Skeletal muscle satellite cell (primary cell): ENCODE data around the gene CROCC2.

ENCODE experiments used
- H3K27me3 ChIP-seq: 2 replicates; pipeline ENCODE4 v1.7.0; 2013; ENCODE audit warnings: low read length; ENCODE audit not compliant: control insufficient read depth, insufficient read depth
- H3K36me3 ChIP-seq: 2 replicates; pipeline ENCODE4 v1.7.0; 2013; ENCODE audit warnings: mild to moderate bottlenecking, control low read depth, low read length; ENCODE audit not compliant: insufficient read depth
- H3K4me1 ChIP-seq: 2 replicates; pipeline ENCODE4 v1.7.0; 2013; ENCODE audit warnings: low read length; ENCODE audit not compliant: control insufficient read depth, insufficient read depth
- H3K4me2 ChIP-seq: 2 replicates; pipeline ENCODE4 v1.7.0; 2013; ENCODE audit warnings: mild to moderate bottlenecking, low read length
- H3K4me3 ChIP-seq: 2 replicates; pipeline ENCODE4 v1.7.0; 2013; ENCODE audit warnings: low read length
- H3K9ac ChIP-seq: 2 replicates; pipeline ENCODE4 v1.7.0; 2013; ENCODE audit warnings: mild to moderate bottlenecking, low read depth, low read length, moderate library complexity
- H3K9me3 ChIP-seq: replicated peaks from 2 replicates; pipeline ENCODE4 v1.7.0; 2013; ENCODE audit warnings: mild to moderate bottlenecking, control low read depth, low read length

CROCC2 gene

DNA sequence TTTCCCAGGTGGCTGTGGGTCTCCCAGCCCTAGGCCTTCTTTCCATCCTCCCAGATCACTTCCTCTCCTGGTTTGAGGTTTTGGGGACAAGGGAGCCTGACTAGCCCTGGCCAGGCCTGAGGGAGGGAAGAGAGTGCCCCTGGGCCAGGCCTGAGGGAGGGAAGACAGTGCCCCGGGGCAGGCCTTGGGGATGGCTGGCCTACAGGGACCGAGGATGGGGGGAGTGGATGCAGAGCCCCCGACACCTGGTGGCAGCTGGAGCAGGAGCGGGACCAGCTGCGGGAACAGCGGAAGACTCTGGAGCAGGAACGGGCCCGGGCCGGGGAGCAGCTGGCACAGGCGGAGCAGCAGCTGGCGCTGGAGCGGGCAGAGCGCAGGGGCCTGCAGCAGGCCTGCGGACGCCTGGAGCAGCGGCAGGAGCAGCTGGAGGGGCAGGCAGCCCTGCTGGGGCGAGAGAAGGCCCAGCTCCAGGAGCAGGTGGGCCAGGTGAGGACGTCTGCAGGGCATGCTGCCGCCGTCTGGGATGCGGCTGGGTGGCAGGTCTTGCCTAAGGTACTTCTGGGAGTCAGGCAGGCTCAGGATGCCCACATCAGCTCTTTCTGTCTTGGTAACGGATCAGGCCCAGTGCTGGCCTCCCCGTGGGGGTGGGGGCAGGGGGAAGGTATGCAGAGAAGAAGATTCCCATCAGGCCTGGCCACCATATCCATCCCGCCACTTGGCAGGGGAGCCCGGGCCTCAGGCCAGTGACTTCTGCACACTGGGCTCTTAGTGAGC lies 29.2 kb downstream of the CROCC2 start:
- no peak overlapping the region for H3K4me3 ChIP-seq
- H3K9me3 ChIP-seq, result no peaks in the 10 kb centered on the region
- H3K27me3 ChIP-seq, result peaks cover 89% of the 10 kb centered on the region
- no peak overlapping the region for H3K9ac ChIP-seq
- no peaks in the 10 kb centered on the region for H3K36me3 ChIP-seq
- no peaks in the 10 kb centered on the region for H3K4me1 ChIP-seq
- H3K4me2 ChIP-seq, result no peak overlapping the region

GRCh38 chr2:240936106-240936505 lies 30.0 kb downstream of the CROCC2 start:
- H3K27me3 ChIP-seq, result peaks cover 88% of the 10 kb centered on the region
- no peaks in the 10 kb centered on the region for H3K9me3 ChIP-seq
- H3K4me2 ChIP-seq, result no peak overlapping the region
- H3K4me3 ChIP-seq, result no peak overlapping the region
- no peak overlapping the region for H3K9ac ChIP-seq
- H3K36me3 ChIP-seq, result no peaks in the 10 kb centered on the region
- no peaks in the 10 kb centered on the region for H3K4me1 ChIP-seq

- Histone ChIP-seq H3K9ac (no peak overlapping the region), H3K36me3 (no peaks in the 10 kb centered on the region), H3K4me1 (peaks cover 7% of the 10 kb centered on the region), H3K27me3 (peaks cover 22% of the 10 kb centered on the region), H3K9me3 (no peaks in the 10 kb centered on the region), H3K4me3 (no peak overlapping the region), H3K4me2 (no peak overlapping the region)
Observed at GRCh38 chr2:240946046-240946445, 39.9 kb downstream of the CROCC2 start.

DNA sequence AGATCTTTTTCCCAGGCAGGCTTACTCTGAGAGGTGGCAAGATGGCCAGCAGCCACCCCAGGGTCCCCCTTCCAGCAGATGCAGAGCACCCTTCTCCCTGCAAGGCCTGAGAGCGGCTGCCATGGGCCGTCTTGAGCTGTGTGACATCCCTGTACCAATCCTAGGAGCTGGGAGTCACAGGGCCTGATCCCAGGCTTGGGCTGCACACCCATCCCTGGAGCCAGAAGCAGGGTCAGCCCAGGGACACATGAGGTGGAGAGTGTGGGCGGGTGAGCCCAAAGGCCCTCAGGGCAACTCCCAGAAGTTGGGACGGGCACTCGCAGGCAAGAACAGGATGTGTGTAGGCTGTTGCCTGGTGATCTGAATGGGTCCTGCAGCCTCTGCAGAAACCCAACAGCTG lies 40.5 kb downstream of the CROCC2 start:
- H3K36me3 ChIP-seq, result no peaks in the 10 kb centered on the region
- H3K9ac ChIP-seq, result no peak overlapping the region
- peaks cover 7% of the 10 kb centered on the region for H3K4me1 ChIP-seq
- H3K9me3 ChIP-seq, result no peaks in the 10 kb centered on the region
- no peak overlapping the region for H3K4me2 ChIP-seq
- peaks cover 19% of the 10 kb centered on the region for H3K27me3 ChIP-seq
- H3K4me3 ChIP-seq, result no peak overlapping the region

GRCh38 chr2:240947176-240947575 lies 41.0 kb downstream of the CROCC2 start:
- H3K36me3 ChIP-seq, result no peaks in the 10 kb centered on the region
- H3K27me3 ChIP-seq, result peaks cover 20% of the 10 kb centered on the region
- H3K9me3 ChIP-seq, result no peaks in the 10 kb centered on the region
- no peak overlapping the region for H3K4me3 ChIP-seq
- no peak overlapping the region for H3K4me2 ChIP-seq
- no peak overlapping the region for H3K9ac ChIP-seq
- peaks cover 7% of the 10 kb centered on the region for H3K4me1 ChIP-seq

DNA sequence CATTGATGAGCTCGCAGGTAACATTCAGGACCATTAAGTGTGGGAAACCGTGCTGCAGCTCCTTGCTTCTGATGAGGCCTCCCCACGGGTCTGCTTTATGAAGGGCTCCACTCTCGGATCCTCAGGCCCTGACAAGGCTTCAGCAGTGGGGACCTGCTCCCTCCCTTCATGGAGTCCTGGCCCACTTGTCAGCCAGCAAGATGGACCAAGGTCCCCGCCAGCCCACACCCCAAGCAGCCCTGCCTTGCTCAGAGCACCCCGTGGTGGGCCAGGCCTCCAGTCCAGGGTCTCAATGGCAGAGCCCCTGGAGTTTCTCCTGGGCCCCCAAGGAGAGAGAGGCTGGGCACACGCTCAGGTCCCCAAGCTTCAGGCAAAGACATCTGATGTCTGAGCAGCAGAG lies 41.5 kb downstream of the CROCC2 start:
- Histone ChIP-seq H3K4me2 (no peak overlapping the region), H3K36me3 (no peaks in the 10 kb centered on the region), H3K9ac (no peak overlapping the region), H3K4me3 (no peak overlapping the region), H3K4me1 (peaks cover 7% of the 10 kb centered on the region), H3K27me3 (peaks cover 21% of the 10 kb centered on the region), H3K9me3 (no peaks in the 10 kb centered on the region)

GRCh38 chr2:240948086-240948485 lies 42.0 kb downstream of the CROCC2 start:
- Histone ChIP-seq H3K9ac (no peak overlapping the region), H3K4me3 (no peak overlapping the region), H3K4me2 (no peak overlapping the region), H3K4me1 (peaks cover 7% of the 10 kb centered on the region), H3K36me3 (no peaks in the 10 kb centered on the region), H3K27me3 (peaks cover 22% of the 10 kb centered on the region), H3K9me3 (no peaks in the 10 kb centered on the region)

GRCh38 chr2:240948905-240949790 lies 43.0 kb downstream of the CROCC2 start:
- Histone ChIP-seq H3K36me3 (no peaks in the 10 kb centered on the region), H3K9me3 (no peaks in the 10 kb centered on the region), H3K4me1 (peaks cover 7% of the 10 kb centered on the region), H3K4me2 (no peak overlapping the region), H3K27me3 (peaks cover 32% of the 10 kb centered on the region), H3K9ac (no peak overlapping the region), H3K4me3 (no peak overlapping the region)

GRCh38 chr2:240949791-240950705 lies 43.9 kb downstream of the CROCC2 start:
- Histone ChIP-seq H3K9me3 (no peaks in the 10 kb centered on the region), H3K27me3 (peaks cover 41% of the 10 kb centered on the region), H3K9ac (no peak overlapping the region), H3K4me2 (no peak overlapping the region), H3K4me3 (no peak overlapping the region), H3K36me3 (no peaks in the 10 kb centered on the region), H3K4me1 (peaks cover 7% of the 10 kb centered on the region)

GRCh38 chr2:240951045-240951594 lies 45.0 kb downstream of the CROCC2 start:
- H3K9me3 ChIP-seq, result no peaks in the 10 kb centered on the region
- peaks cover 7% of the 10 kb centered on the region for H3K4me1 ChIP-seq
- peaks cover 51% of the 10 kb centered on the region for H3K27me3 ChIP-seq
- H3K4me2 ChIP-seq, result no peak overlapping the region
- H3K9ac ChIP-seq, result no peak overlapping the region
- H3K36me3 ChIP-seq, result no peaks in the 10 kb centered on the region
- no peak overlapping the region for H3K4me3 ChIP-seq
